SK-N-MC (cell line): ENCODE data around the gene ACOXL.

ENCODE experiments used
- EZH2 ChIP-seq: fragments of 200-600 bp; sonication (generic); IDR thresholded peaks from one replicate; pipeline ENCODE4 v1.6.1; 2017; ENCODE audit warnings: antibody characterized with exemption
- FOXP2 ChIP-seq: optimal IDR thresholded peaks from 2 replicates; pipeline ENCODE3; 2011; ENCODE audit warnings: mild to moderate bottlenecking, moderate library complexity; ENCODE audit not compliant: insufficient read depth; ENCODE audit errors: extremely low read length, control extremely low read depth
- POLR2AphosphoS5 ChIP-seq: IDR thresholded peaks from 2 replicates; pipeline ENCODE4 v1.6.1; 2012; ENCODE audit warnings: mild to moderate bottlenecking, low read depth, low read length, borderline replicate concordance

- no peak for TF ChIP-seq POLR2AphosphoS5
- no peak for TF ChIP-seq EZH2
- no peak for TF ChIP-seq FOXP2
Observed at GRCh38 chr2:110991911-110992310, 259.5 kb downstream of the ACOXL start.
